ENCODE results near the gene MINDY2. TPM values are rescaled to one million over a fixed set of nuclear protein-coding genes. Genes with fewer than 3 reads are reported as not detected.
"Not testable (repeated sequence)": the region's sequence is repeated elsewhere in the genome, so short reads cannot be mapped to it uniquely, and the experiment has no call there.

The MINDY2 gene
- total RNA-seq, 1 experiment from 2014 or later = 29.9 TPM

DNA sequence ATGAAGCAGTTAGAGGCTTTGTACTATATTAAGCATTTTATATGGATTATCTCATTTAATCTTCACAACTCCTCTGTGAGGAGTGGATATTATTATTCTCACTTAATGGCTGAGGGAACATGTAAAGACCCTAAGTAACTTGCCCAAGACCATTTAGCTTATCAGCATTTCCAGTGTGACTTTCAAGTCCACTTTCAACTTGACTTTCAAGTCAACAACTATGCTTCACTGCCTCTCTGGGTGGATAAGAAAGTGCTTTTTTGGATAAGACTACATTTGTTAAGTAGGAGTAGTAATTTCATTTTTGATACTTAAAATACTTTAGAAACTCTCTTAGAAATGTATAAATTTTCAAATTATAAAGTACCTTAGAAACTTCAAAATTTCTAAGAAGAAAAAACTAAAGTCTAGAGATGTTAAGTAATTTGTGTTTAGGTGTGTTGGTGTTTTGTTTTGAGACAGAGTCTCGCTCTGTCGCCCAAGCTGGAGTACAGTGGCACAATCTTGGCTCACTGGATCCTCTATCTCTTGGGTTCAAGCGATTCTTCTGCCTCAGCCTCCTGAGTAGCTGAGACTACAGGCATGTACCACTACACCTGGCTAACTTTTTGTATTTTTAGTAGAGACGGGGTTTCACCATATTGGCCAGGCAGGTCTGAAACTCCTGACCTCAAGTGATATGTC lies 71.8 kb downstream of the MINDY2 start:
- H3K4me3 Mint-ChIP-seq = no peak overlapping the region
- no peaks in the 10 kb centered on the region for H3K4me1 Mint-ChIP-seq
- H3K36me3 Mint-ChIP-seq = peaks cover 14% of the 10 kb centered on the region
- CTCF ChIA-PET = no interaction called here
- ATAC-seq = no peak
- no peak for DNase-seq (ENCODE audit: low spot score)
- no peaks in the 10 kb centered on the region; the same call in 1 of the 2 replicates for H3K9me3 Mint-ChIP-seq
- no peak overlapping the region for H3K27ac Mint-ChIP-seq
- POLR2A ChIA-PET = no interaction called here
- H3K27me3 Mint-ChIP-seq (ENCODE audit: low read depth) = no peaks in the 10 kb centered on the region
- TF ChIP-seq, protein P1, sequence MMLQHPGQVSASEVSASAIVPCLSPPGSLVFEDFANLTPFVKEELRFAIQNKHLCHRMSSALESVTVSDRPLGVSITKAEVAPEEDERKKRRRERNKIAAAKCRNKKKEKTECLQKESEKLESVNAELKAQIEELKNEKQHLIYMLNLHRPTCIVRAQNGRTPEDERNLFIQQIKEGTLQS (CRISPR knock-in tag; conservative IDR thresholded peaks at IDR 0.05) = no peak
- no peak for TF ChIP-seq MYBL2 (CRISPR knock-in tag; IDR thresholded peaks at IDR 0.05)
- TF ChIP-seq IRF1 (CRISPR knock-in tag; IDR thresholded peaks at IDR 0.05) = no peak
- TF ChIP-seq MXD4 (CRISPR knock-in tag; IDR thresholded peaks at IDR 0.05; ENCODE audit: borderline replicate concordance) = no peak
- TF ChIP-seq USF1 (CRISPR knock-in tag; IDR thresholded peaks at IDR 0.05) = no peak
- TF ChIP-seq JUN (CRISPR knock-in tag; IDR thresholded peaks at IDR 0.05) = no peak
- TF ChIP-seq ZBTB21 (CRISPR knock-in tag; IDR thresholded peaks at IDR 0.05; ENCODE audit: borderline replicate concordance) = no peak
- TF ChIP-seq FOXP1 (CRISPR knock-in tag; IDR thresholded peaks at IDR 0.05; ENCODE audit: borderline replicate concordance) = no peak
- TF ChIP-seq ZNF232 (CRISPR knock-in tag; IDR thresholded peaks at IDR 0.05) = no peak
- no peak for TF ChIP-seq CREB1 (CRISPR knock-in tag; IDR thresholded peaks at IDR 0.05)
- TF ChIP-seq EMX1 (CRISPR knock-in tag; IDR thresholded peaks at IDR 0.05) = no peak

GRCh38 chr15:58851205-58851604 lies 80.1 kb downstream of the MINDY2 start:
- not testable (repeated sequence) for H3K4me3 Mint-ChIP-seq; H3K27me3 Mint-ChIP-seq (ENCODE audit: low read depth); DNase-seq (ENCODE audit: low spot score); H3K4me1 Mint-ChIP-seq; ATAC-seq; H3K9me3 Mint-ChIP-seq; H3K27ac Mint-ChIP-seq
- H3K36me3 Mint-ChIP-seq = peaks cover 17% of the 10 kb centered on the region
- TF ChIP-seq HMGA2 (CRISPR knock-in tag; IDR thresholded peaks at IDR 0.05) = peak; percentile 93
- ChIA-PET POLR2A (interaction anchor here (1.3 kb wide), 1 partner anchor 80 kb away, joined by 3 read pairs; the partner anchor contains the start of gene MINDY2), CTCF (interaction anchor here (0.8 to 1.8 kb wide), 2 partner anchors 14 to 21 kb away, joined by 5 to 17 read pairs; no protein-coding TSS in a partner anchor)

- H3K36me3 Mint-ChIP-seq = peaks cover 16% of the 10 kb centered on the region
- H3K4me1 Mint-ChIP-seq = no peaks in the 10 kb centered on the region
- no peaks in the 10 kb centered on the region for H3K27me3 Mint-ChIP-seq (ENCODE audit: low read depth)
- ATAC-seq (no peak), DNase-seq (ENCODE audit: low spot score) (no peak)
- ChIA-PET CTCF (interaction anchor here (0.6 to 1.8 kb wide), 7 partner anchors 12 to 225 kb away, joined by 3 to 17 read pairs (median 4); partner anchors contain the start of gene MINDY2), POLR2A (interaction anchor here (1.3 kb wide), 1 partner anchor 81 kb away, joined by 3 read pairs; the partner anchor contains the start of gene MINDY2)
- no peaks in the 10 kb centered on the region for H3K9me3 Mint-ChIP-seq
- H3K27ac Mint-ChIP-seq = no peak overlapping the region; the same call in 1 of the 2 replicates
- H3K4me3 Mint-ChIP-seq = no peak overlapping the region
- no peak for TF ChIP-seq KAT7 (CRISPR knock-in tag; IDR thresholded peaks at IDR 0.05; ENCODE audit: borderline replicate concordance)
- TF ChIP-seq, protein P2, sequence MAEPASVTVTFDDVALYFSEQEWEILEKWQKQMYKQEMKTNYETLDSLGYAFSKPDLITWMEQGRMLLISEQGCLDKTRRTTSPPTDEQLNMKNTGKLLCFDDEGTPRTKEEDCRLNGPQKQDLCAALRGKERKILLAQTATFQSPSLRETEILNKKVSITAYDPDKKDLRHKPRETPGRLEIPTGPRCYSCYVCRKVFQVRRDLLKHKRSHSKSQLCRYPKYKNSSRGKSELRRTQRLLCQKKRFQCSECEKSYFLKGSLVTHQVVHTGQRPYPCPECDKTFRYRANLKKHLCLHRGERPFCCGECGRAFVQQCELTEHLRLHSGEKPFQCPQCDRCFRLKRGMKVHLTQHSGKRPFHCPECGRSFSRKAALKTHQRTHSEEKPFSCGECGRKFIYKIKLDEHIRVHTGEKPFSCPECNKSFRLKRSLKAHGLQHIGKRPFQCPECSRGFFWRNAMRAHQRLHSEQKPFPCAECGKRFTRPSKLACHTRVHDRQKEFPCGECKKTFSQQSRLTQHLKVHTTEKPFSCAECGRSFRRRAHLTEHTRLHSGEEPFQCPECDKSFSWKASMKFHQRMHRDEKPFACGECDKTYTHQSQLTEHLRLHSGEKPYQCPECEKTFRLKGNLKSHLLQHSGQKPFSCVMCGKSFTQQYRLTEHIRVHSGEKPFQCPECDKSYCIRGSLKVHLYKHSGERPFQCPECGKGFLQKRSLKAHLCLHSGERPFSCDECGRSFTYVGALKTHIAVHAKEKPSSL (CRISPR knock-in tag; conservative IDR thresholded peaks at IDR 0.05) = no peak
- TF ChIP-seq ZNF396 (CRISPR knock-in tag; IDR thresholded peaks at IDR 0.05; ENCODE audit: borderline replicate concordance) = no peak
- TF ChIP-seq, protein P3, sequence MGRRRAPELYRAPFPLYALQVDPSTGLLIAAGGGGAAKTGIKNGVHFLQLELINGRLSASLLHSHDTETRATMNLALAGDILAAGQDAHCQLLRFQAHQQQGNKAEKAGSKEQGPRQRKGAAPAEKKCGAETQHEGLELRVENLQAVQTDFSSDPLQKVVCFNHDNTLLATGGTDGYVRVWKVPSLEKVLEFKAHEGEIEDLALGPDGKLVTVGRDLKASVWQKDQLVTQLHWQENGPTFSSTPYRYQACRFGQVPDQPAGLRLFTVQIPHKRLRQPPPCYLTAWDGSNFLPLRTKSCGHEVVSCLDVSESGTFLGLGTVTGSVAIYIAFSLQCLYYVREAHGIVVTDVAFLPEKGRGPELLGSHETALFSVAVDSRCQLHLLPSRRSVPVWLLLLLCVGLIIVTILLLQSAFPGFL (CRISPR knock-in tag; IDR thresholded peaks at IDR 0.05; ENCODE audit: borderline replicate concordance) = no peak
- TF ChIP-seq ZNF423 (CRISPR knock-in tag; IDR thresholded peaks at IDR 0.05) = no peak
- no peak for TF ChIP-seq ZBTB43 (CRISPR knock-in tag; IDR thresholded peaks at IDR 0.05)
- no peak for TF ChIP-seq EMX1 (CRISPR knock-in tag; IDR thresholded peaks at IDR 0.05)
- TF ChIP-seq PRDM15 (CRISPR knock-in tag; IDR thresholded peaks at IDR 0.05) = no peak
- TF ChIP-seq GTF2I (CRISPR knock-in tag; conservative IDR thresholded peaks at IDR 0.05) = no peak
- TF ChIP-seq IRF2 (CRISPR knock-in tag; IDR thresholded peaks at IDR 0.05; ENCODE audit: borderline replicate concordance, low read depth) = no peak
- TF ChIP-seq JUN (CRISPR knock-in tag; IDR thresholded peaks at IDR 0.05) = no peak
Observed at GRCh38 chr15:58852347-58852746, 81.2 kb downstream of the MINDY2 start.

All from WTC11 (cell line).